SK-N-SH treated with all-trans-retinoic acid at 6 μM for 48 hours (cell line): ENCODE results near the gene RBM12.
A peak's percentile ranks its signal among the peaks of the same experiment; 100 is the strongest.

ENCODE experiments used
- ATAC-seq: fragments of 200-7000 bp; cut with Tn5 transposase; 3 replicates; pipeline ENCODE4 v1.9.1; 2020; ENCODE audit warnings: mild to moderate bottlenecking, moderate library complexity
- ARNTL ChIP-seq: fragments of 450-650 bp; formaldehyde crosslinking; IDR thresholded peaks from 2 replicates; pipeline ENCODE4 v1.5.0; 2020; ENCODE audit warnings: low read depth, mild to moderate bottlenecking, moderate library complexity, borderline replicate concordance
- BACH2 ChIP-seq: fragments of 250-450 bp; sonication (Bioruptor Pico); IDR thresholded peaks from 2 replicates; pipeline ENCODE4 v1.9.0; 2021; ENCODE audit warnings: mild to moderate bottlenecking, borderline replicate concordance
- CSDC2 ChIP-seq: fragments of 250-450 bp; sonication (Bioruptor Pico); IDR thresholded peaks from 2 replicates; pipeline ENCODE4 v1.5.0; 2020; ENCODE audit warnings: mild to moderate bottlenecking, moderate library complexity
- ISL1 ChIP-seq: fragments of 250-450 bp; sonication (Bioruptor Pico); IDR thresholded peaks from 2 replicates; pipeline ENCODE4 v2.1.2; 2022; ENCODE audit warnings: mild to moderate bottlenecking, moderate library complexity
- OSR1 ChIP-seq: fragments of 250-450 bp; sonication (Bioruptor Pico); IDR thresholded peaks from 2 replicates; pipeline ENCODE4 v1.8.0; 2022; ENCODE audit warnings: moderate library complexity, mild to moderate bottlenecking, inconsistent platforms
- PPARA ChIP-seq: fragments of 250-450 bp; sonication (Bioruptor Pico); IDR thresholded peaks from 2 replicates; pipeline ENCODE4 v1.5.0; 2020; ENCODE audit warnings: mild to moderate bottlenecking, borderline replicate concordance
- SNAI2 ChIP-seq: fragments of 250-450 bp; sonication (Bioruptor Pico); IDR thresholded peaks from 2 replicates; pipeline ENCODE4 v1.5.0; 2020; ENCODE audit warnings: mild to moderate bottlenecking, moderate library complexity
- TCF4 ChIP-seq: fragments of 250-450 bp; sonication (Bioruptor Pico); IDR thresholded peaks from 2 replicates; pipeline ENCODE4 v1.8.0; 2021; ENCODE audit warnings: mild to moderate bottlenecking, moderate library complexity, borderline replicate concordance
- TOX ChIP-seq: fragments of 250-450 bp; sonication (Bioruptor Pico); IDR thresholded peaks from 2 replicates; pipeline ENCODE4 v1.8.0; 2021; ENCODE audit warnings: mild to moderate bottlenecking, moderate library complexity, borderline replicate concordance
- ZC3H10 ChIP-seq: fragments of 250-450 bp; sonication (Bioruptor Pico); IDR thresholded peaks from 2 replicates; pipeline ENCODE4 v1.5.1; 2021; ENCODE audit warnings: mild to moderate bottlenecking, moderate library complexity
- ZFP30 ChIP-seq: fragments of 450-650 bp; formaldehyde crosslinking; IDR thresholded peaks from 2 replicates; pipeline ENCODE4 v1.5.0; 2022; ENCODE audit warnings: mild to moderate bottlenecking, moderate library complexity
- ZNF565 ChIP-seq: fragments of 450-650 bp; formaldehyde crosslinking; conservative IDR thresholded peaks from 2 replicates; pipeline ENCODE4 v1.5.0; 2020; ENCODE audit warnings: low read depth, mild to moderate bottlenecking, moderate library complexity
- ZNF70 ChIP-seq: fragments of 450-650 bp; formaldehyde crosslinking; IDR thresholded peaks from 2 replicates; pipeline ENCODE4 v1.5.0; 2020; ENCODE audit warnings: mild to moderate bottlenecking, moderate library complexity
- ZNF8 ChIP-seq: fragments of 450-650 bp; formaldehyde crosslinking; IDR thresholded peaks from 2 replicates; pipeline ENCODE4 v1.5.0; 2020; ENCODE audit warnings: mild to moderate bottlenecking, moderate library complexity
- TF ChIP-seq, protein P1 (sequence below): fragments of 250-450 bp; sonication (Bioruptor Pico); IDR thresholded peaks from 2 replicates; pipeline ENCODE4 v1.8.0; 2021; ENCODE audit warnings: low read depth, mild to moderate bottlenecking, moderate library complexity, borderline replicate concordance
- TF ChIP-seq, protein P2 (sequence below): fragments of 250-450 bp; sonication (Bioruptor Pico); IDR thresholded peaks from 2 replicates; pipeline ENCODE4 v1.8.0; 2020; ENCODE audit warnings: mild to moderate bottlenecking, moderate library complexity, borderline replicate concordance
- TF ChIP-seq, protein P3 (sequence below): fragments of 250-450 bp; sonication (Bioruptor Pico); IDR thresholded peaks from 2 replicates; pipeline ENCODE4 v1.5.0; 2020; ENCODE audit warnings: mild to moderate bottlenecking, moderate library complexity
- TF ChIP-seq, protein P4 (sequence below): fragments of 250-450 bp; sonication (Bioruptor Pico); IDR thresholded peaks from 2 replicates; pipeline ENCODE4 v1.5.1; 2020; ENCODE audit warnings: low read depth, mild to moderate bottlenecking, moderate library complexity
- TF ChIP-seq, protein P5 (sequence below): fragments of 250-450 bp; sonication (Bioruptor Pico); IDR thresholded peaks from 2 replicates; pipeline ENCODE4 v1.5.1; 2021; ENCODE audit warnings: mild to moderate bottlenecking, moderate library complexity

Gene RBM12

DNA sequence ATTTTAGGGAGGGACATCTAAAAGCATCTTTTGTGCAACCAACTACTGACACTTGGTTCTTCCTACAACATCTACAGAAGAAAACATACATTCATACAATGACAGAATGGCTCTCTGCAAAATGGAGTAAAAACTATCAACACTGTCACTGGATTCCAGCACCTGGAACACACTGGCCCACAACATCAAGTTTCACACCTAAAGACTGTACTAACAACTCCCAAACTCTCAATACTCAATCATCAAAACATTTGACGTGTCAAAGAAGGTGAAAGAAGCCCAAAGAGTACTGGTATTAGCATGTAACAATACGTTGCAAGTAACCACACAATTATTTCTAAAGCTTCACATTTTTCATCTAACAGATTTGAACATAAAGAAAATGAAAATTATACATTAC lies 2.1 kb downstream of the RBM12 start:
- TF ChIP-seq PPARA, result no peak
- TF ChIP-seq, all 23 proteins: peak for 0
- ATAC-seq, result no peak

DNA sequence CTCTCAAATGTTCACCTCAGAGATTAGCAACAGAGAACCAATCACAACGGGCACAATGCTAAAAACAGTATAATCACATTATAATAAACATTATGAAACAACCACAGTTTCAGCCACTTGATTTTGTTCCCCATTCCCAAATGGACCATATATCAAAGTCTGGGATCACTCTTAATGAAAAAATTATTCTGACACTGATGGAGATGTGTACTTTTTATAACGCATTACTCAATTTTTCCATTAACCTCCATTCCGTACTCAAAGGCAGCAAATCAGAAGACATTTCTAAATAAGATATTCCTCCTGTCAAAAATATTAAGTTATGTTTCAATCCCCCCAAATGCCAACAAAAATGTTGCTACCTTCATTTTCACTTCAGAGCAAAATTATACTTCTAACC lies 2.8 kb downstream of the RBM12 start:
- no peak for ATAC-seq
- no peak for TF ChIP-seq ARNTL (CRISPR knock-in tag)
- TF ChIP-seq, protein P1, sequence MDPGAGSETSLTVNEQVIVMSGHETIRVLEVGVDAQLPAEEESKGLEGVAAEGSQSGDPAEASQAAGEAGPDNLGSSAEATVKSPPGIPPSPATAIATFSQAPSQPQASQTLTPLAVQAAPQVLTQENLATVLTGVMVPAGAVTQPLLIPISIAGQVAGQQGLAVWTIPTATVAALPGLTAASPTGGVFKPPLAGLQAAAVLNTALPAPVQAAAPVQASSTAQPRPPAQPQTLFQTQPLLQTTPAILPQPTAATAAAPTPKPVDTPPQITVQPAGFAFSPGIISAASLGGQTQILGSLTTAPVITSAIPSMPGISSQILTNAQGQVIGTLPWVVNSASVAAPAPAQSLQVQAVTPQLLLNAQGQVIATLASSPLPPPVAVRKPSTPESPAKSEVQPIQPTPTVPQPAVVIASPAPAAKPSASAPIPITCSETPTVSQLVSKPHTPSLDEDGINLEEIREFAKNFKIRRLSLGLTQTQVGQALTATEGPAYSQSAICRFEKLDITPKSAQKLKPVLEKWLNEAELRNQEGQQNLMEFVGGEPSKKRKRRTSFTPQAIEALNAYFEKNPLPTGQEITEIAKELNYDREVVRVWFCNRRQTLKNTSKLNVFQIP (CRISPR knock-in tag), result no peak
- peak; percentile 21; the same call in 1 of the 2 replicates for TF ChIP-seq ISL1 (CRISPR knock-in tag)

DNA sequence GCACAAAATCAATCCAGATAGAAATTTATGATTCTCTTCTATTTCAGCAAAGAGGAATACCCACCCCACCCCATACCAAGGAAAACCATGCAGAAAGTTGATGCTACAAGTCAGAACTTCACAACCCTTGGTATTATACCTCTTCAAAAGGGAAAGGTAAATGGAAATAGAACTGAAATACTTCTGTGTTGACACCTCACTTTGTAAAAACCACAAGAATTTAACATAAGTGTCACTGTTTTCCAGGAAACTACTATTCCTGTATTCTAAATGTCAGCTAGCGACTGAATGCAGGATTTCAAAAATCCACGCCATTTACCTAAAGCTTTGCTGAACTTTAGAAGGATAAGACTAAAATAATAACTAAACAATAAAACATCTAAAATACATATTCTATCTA lies 3.6 kb downstream of the RBM12 start:
- no peak for ATAC-seq
- TF ChIP-seq ZNF8 (CRISPR knock-in tag) (no peak), SNAI2 (no peak), ARNTL (CRISPR knock-in tag) (no peak), CSDC2 (CRISPR knock-in tag) (no peak), ZNF70 (CRISPR knock-in tag) (no peak), ZC3H10 (CRISPR knock-in tag) (no peak), ISL1 (CRISPR knock-in tag) (no peak), ZFP30 (CRISPR knock-in tag) (no peak), BACH2 (CRISPR knock-in tag) (no peak), TCF4 (CRISPR knock-in tag) (no peak), TOX (CRISPR knock-in tag) (no peak), OSR1 (CRISPR knock-in tag) (no peak), ZNF565 (no peak)
- TF ChIP-seq, protein P2, sequence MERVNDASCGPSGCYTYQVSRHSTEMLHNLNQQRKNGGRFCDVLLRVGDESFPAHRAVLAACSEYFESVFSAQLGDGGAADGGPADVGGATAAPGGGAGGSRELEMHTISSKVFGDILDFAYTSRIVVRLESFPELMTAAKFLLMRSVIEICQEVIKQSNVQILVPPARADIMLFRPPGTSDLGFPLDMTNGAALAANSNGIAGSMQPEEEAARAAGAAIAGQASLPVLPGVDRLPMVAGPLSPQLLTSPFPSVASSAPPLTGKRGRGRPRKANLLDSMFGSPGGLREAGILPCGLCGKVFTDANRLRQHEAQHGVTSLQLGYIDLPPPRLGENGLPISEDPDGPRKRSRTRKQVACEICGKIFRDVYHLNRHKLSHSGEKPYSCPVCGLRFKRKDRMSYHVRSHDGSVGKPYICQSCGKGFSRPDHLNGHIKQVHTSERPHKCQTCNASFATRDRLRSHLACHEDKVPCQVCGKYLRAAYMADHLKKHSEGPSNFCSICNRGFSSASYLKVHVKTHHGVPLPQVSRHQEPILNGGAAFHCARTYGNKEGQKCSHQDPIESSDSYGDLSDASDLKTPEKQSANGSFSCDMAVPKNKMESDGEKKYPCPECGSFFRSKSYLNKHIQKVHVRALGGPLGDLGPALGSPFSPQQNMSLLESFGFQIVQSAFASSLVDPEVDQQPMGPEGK (CRISPR knock-in tag), result no peak
- TF ChIP-seq, protein P1 (CRISPR knock-in tag), result no peak
- TF ChIP-seq, protein P3, sequence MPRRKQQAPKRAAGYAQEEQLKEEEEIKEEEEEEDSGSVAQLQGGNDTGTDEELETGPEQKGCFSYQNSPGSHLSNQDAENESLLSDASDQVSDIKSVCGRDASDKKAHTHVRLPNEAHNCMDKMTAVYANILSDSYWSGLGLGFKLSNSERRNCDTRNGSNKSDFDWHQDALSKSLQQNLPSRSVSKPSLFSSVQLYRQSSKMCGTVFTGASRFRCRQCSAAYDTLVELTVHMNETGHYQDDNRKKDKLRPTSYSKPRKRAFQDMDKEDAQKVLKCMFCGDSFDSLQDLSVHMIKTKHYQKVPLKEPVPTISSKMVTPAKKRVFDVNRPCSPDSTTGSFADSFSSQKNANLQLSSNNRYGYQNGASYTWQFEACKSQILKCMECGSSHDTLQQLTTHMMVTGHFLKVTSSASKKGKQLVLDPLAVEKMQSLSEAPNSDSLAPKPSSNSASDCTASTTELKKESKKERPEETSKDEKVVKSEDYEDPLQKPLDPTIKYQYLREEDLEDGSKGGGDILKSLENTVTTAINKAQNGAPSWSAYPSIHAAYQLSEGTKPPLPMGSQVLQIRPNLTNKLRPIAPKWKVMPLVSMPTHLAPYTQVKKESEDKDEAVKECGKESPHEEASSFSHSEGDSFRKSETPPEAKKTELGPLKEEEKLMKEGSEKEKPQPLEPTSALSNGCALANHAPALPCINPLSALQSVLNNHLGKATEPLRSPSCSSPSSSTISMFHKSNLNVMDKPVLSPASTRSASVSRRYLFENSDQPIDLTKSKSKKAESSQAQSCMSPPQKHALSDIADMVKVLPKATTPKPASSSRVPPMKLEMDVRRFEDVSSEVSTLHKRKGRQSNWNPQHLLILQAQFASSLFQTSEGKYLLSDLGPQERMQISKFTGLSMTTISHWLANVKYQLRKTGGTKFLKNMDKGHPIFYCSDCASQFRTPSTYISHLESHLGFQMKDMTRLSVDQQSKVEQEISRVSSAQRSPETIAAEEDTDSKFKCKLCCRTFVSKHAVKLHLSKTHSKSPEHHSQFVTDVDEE (CRISPR knock-in tag), result no peak
- TF ChIP-seq, protein P4, sequence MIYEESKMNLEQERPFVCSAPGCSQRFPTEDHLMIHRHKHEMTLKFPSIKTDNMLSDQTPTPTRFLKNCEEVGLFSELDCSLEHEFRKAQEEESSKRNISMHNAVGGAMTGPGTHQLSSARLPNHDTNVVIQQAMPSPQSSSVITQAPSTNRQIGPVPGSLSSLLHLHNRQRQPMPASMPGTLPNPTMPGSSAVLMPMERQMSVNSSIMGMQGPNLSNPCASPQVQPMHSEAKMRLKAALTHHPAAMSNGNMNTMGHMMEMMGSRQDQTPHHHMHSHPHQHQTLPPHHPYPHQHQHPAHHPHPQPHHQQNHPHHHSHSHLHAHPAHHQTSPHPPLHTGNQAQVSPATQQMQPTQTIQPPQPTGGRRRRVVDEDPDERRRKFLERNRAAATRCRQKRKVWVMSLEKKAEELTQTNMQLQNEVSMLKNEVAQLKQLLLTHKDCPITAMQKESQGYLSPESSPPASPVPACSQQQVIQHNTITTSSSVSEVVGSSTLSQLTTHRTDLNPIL (CRISPR knock-in tag), result no peak
- TF ChIP-seq, protein P5, sequence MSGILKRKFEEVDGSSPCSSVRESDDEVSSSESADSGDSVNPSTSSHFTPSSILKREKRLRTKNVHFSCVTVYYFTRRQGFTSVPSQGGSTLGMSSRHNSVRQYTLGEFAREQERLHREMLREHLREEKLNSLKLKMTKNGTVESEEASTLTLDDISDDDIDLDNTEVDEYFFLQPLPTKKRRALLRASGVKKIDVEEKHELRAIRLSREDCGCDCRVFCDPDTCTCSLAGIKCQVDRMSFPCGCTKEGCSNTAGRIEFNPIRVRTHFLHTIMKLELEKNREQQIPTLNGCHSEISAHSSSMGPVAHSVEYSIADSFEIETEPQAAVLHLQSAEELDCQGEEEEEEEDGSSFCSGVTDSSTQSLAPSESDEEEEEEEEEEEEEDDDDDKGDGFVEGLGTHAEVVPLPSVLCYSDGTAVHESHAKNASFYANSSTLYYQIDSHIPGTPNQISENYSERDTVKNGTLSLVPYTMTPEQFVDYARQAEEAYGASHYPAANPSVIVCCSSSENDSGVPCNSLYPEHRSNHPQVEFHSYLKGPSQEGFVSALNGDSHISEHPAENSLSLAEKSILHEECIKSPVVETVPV (CRISPR knock-in tag), result no peak
